GM19023 (cell line): ENCODE measurements around the gene CEBPG.

ENCODE experiments used
- ATAC-seq: cut with Tn5 transposase; IDR thresholded peaks from one replicate; pipeline ENCODE4 v1.9.1; 2021; ENCODE audit warnings: mild to moderate bottlenecking, moderate library complexity; ENCODE audit not compliant: unreplicated experiment

Gene CEBPG

DNA sequence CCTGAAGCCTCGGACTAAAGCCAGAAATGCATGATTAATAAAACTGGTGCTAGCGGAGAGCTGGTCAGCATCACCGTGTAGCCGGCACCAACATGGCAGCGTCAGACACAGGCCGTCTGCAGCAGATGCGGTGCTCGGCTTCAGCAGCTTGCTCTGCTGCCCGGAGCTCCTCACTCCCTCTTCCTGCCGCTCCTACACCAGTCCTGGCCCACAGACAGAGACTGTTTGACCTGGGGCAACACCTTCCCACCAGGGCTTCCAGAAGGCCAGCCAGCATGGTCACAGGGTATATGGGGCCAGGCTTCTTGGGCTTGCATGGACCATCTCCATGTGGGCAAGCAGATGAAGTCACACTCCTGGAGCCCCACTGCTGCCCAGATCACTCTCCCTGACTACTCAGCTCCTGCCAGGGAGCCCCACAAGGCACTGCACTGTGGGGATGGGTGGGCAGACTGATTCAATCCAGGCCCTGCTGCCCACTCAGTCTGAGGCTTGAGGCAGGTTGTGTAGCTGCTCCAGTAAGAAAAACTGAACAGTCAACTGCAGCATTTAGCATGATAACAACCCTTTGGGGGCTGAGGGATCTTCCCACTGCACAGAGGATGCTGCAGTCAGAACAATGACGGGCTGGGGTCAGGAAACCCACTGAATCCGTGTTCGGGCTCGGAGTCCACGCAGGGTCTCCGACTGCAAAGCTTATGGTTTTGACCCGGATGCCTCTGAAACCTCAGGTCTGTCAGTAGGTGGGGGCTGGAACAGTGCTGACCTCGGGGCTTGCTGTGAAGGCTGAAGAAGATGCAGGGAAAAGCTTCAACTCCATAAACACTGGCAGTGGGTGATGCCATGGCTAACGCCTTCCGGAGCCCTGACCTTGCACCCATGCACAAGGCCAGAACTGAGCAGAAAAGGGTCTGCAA, 45.6 kb downstream of the CEBPG start:
- ATAC-seq, result no peak

DNA sequence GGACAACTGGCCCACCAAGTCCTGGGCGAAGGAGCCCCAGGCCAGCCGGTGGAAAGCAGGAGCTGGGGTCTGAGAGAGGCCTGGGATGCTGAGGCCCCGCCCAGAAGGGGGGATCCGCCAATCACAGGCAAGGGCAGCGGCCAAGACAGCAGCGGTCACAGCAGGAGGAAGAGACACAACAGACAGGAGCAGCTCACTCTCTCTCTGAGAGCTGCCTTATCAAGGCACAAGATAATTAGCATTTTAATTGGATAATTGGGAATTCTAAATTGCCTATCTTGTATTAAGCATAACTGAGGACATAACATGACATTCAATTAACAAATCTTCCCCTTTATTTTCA, 46.2 kb downstream of the CEBPG start:
- no peak for ATAC-seq

GRCh38 chr19:33420821-33421220, 47.3 kb downstream of the CEBPG start:
- ATAC-seq, result no peak

DNA sequence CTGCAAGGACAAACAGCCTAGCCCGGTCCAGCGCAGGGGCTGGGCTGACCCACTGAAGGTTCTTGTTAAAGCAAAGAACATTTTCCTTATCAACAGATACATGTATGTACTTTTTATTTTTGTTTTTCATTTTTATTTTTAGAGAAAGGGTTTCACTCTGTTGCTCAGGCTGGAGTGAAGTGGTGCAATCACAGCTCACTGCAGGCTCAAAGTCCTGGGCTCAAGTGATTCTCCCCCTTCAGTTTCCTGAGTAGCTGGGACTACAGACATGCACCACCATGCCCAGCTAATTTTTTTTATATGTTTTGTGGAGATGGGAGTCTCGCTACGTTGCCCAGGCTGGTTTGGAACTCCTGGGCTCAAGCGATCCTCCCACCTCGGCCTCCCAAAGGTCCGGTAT, 47.9 kb downstream of the CEBPG start:
- no peak for ATAC-seq

DNA sequence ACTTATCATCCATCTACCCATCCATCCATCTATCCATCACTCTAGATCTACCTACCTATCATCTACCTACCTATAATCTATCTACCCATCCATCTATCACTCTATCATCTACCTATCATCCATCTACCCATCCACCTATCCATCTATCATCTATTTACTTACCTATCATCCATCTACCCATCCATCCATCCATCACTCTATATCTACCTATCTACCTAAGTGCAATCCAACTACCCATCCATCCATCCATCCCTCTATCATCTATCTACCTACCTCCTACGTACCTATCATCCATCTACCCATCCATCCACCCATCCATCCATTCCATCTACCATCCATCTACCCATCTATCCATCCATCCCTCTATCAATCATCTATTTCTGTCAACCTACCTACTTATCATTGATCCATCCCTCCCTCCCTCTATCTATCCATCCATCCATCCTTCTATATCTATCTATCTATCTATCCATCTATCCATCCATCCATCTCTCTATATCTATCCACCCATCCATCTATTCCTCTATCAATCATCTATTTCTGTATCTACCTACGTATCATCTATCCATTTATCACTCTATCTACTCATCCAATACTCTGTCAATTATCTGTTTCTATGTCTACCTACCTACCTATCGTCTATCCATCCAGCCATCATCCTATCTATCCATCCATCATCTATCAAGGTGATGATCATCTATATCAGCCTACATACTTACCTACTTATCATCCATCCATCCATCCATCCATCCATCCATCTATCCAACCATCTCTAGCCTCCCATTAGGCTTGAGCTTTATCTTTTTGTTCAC, 49.1 kb downstream of the CEBPG start:
- no peak for ATAC-seq

- ATAC-seq, result no peak
Measured at GRCh38 chr19:33424181-33424580, 50.7 kb downstream of the CEBPG start.

DNA sequence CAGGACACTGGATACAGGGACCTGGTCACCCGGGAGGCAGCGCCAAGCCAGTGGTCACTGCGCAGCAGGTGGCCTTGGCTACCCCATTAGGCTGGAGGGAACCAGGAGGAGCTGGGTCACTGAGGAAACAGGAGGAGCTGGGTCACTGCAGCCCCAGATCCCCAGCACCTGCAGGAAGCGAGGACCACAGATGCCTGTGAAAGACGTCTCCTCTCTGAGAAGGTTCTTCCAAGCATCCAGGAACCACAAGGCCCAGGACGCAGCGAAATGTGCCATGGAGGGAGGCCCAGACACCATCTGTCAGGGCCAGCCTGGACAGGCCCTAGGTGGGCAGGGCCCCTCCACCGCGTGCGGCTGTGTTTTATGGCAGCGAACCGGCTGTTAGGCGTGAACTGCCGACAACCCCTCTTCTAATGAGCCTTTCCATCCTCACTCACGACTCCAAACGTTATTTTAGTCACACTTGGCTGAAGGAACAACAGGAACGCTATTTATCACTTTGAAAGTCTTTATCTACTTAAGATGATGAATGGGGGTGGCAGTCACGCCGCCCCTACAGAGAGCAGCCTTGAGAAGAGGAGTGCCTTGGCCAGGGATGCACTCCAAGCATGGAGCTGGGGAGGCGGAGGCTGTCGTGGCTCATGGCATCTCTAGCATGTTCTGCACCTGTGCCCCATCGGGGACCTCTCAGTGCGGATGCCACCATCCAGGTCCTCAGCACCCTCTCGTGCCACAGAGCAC, 53.3 kb downstream of the CEBPG start:
- ATAC-seq, result no peak

DNA sequence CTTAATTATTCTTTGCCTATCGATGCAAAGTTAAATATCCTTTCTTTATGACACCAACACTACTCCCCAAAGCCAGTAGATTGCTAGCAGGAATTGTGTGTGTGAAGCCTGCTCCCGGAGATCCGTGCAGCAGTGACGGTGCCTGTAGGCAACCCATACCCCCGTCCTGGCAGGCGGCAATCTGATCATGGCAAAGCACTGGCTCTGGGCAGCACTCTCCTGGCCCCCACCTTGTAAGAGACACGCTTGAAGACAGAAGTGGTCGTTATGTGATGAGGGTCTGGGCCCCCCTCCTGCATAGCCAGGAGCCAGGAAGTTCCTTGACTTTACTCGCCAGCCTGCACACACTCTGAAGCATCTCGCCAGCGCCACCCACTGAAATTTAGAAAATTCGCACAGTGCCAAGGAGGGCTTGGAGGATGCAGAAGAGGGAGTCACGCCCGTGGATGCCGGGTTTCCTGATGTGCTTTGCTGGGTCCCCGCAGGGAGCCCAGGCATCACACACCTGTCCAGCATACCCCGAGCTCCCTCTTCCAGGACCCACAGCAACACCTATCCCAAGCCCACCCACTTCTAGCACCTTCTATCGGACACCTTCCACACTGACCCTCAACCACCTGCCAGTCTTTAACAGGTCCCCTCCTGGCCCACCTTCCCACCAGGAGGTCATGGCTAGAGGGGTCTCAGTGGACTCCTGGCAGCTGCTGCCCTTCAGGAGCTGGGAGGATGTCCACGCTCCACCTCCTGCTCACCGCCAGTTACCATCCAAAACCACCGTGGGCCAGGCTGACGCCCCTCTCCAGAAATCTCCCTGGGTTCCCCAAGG, 54.5 kb downstream of the CEBPG start:
- ATAC-seq, result no peak

- no peak for ATAC-seq
Measured at GRCh38 chr19:33428627-33429125, 55.2 kb downstream of the CEBPG start.

DNA sequence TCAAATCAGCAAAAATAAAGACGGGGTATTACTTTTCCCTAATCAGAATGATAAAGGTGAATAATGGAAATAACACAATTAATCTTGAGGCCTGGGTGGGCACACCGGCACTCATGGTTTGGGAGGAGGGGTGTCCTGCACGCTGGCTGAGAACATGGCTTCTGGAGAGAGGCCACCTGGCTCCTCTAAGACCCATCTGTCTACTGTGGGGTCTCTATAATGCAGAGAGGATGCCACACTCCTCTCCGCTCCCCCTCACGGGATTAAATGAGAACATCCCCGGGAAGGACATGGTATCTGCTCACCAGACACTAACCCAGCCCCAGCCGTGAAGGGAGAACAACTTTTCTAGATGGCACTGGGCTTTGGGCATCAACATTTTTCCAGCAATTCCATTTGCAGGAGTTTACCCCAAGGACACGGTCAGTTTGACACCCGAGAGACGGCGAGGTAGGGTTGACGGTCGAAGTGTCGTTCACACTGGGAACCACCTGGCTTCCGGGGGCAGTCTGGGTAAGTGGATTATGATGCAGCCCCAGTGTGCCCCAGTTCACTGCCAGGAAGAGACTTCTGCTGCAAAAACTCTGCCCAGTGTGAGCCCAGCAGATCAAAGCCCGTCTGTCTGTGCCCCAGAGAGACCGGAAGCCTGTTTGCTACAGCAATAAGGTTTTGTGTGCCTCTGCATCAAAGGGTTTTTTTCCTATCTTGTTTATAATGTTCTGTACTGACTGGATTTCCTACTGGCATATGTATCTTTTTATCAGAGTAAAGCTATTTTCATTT, 56.6 kb downstream of the CEBPG start:
- ATAC-seq, result no peak

DNA sequence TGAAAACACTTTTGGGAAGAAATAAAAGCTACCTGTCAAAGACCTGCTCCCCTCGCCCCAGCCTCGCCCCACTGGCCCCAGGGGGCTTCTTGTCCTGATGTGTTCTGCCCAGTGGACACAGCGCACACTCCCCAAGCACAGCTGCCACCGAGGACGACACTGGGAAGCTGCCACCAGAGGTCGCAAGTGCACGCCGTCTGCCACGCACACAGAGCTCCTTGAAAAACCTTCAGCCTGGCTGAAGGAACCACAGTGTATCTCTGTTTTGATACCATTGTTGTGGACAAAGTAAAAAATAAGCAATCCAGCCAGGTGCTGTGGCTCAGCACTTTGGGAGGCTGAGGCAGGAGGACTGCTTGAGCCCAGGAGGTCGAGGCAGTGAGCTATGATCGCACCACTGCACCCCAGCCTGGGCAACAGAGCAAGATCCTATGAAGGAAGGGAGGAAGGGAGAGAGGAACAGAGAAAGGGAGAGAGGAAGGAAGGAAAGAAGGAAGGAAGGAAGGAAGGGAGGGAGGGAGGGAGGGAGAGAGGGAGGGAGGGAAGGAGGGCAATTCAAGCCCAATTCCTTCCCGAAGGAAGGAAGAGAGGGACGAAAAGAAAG, 57.3 kb downstream of the CEBPG start:
- ATAC-seq, result peak; percentile 63

GRCh38 chr19:33432015-33432414, 58.5 kb downstream of the CEBPG start:
- ATAC-seq, result no peak
